Measurements from ENCODE around the gene MSH3. TPM values are rescaled to one million over a fixed set of nuclear protein-coding genes. Genes with fewer than 3 reads are reported as not detected.

MSH3 gene
- polyA plus RNA-seq, 2 of the 4 experiments (the other 2 are of a cell fraction) = 9.3 to 13.1 TPM

DNA sequence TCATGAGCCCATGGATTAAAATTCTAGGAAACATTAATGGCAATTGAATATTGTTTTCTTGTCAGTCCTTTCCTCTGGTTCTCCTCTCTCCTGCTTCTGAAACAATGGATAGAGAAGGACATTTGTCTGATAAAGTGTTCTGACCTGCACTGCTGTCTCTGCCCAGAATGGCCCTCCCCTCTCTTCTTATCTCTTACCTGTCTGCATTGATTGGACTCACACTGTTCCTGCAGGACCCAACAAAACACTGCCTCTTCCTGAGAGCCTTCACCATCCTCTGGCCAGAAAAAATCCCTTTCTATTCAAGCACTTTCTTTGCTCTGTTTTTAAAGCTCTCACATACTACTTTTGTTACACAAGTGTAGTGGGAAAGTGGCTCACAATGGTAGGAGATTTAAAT is 144.2 kb downstream of the MSH3 start (continued):
- TF ChIP-seq HOXB13 (CRISPR knock-in tag; IDR thresholded peaks at IDR 0.05; ENCODE audit: low read depth) (no peak), FOSL2 (IDR thresholded peaks at IDR 0.05) (no peak), FOSL2 (CRISPR knock-in tag; IDR thresholded peaks at IDR 0.05) (no peak), RNF2 (IDR thresholded peaks at IDR 0.05; ENCODE audit: borderline replicate concordance, low read depth) (no peak), POLR2AphosphoS2 (conservative IDR thresholded peaks at IDR 0.05; ENCODE audit: low read length) (no peak), HOXB5 (CRISPR knock-in tag; IDR thresholded peaks at IDR 0.05) (no peak), NFE2L2 (conservative IDR thresholded peaks at IDR 0.05; ENCODE audit: low read length) (no peak), ESRRA (IDR thresholded peaks at IDR 0.05; ENCODE audit: borderline replicate concordance, low read length) (no peak), CBX2 (IDR thresholded peaks at IDR 0.05; ENCODE audit: borderline replicate concordance, low read depth) (no peak)
- TF ChIP-seq, protein P1, sequence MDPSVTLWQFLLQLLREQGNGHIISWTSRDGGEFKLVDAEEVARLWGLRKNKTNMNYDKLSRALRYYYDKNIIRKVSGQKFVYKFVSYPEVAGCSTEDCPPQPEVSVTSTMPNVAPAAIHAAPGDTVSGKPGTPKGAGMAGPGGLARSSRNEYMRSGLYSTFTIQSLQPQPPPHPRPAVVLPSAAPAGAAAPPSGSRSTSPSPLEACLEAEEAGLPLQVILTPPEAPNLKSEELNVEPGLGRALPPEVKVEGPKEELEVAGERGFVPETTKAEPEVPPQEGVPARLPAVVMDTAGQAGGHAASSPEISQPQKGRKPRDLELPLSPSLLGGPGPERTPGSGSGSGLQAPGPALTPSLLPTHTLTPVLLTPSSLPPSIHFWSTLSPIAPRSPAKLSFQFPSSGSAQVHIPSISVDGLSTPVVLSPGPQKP (IDR thresholded peaks at IDR 0.05; ENCODE audit: low read depth, low read length) = no peak

DNA sequence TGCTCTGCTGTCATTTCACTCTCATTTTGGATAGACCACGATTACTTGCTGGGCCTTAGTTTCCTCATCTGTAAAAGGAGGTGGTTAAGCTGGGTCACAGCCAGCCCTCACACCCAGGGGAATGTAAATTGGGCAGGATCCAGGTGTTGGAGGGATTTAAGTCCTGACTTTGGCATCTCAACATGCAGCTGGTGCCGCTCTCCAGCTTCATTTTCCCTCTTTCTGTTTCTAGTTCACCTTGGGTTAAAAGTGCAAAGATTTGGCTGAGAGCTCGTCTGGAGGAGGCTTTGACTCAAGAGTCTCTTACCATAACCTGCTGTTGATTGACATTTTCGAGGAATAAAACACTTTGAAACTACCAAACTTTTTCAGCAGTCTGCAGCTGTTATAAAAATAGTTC is 144.6 kb downstream of the MSH3 start:
- no peaks in the 10 kb centered on the region for H3K4me1 ChIP-seq
- WGBS (ENCODE audit: missing lambda C conversion rate) = 77% methylated on average over 4 of the region's 4 CpGs
- H3K27ac ChIP-seq = no peak overlapping the region
- no peaks in the 10 kb centered on the region for H3K9me3 ChIP-seq
- TF ChIP-seq NPAS2 (CRISPR knock-in tag; IDR thresholded peaks at IDR 0.05; ENCODE audit: borderline replicate concordance) (no peak), POLR2A (IDR thresholded peaks at IDR 0.05; ENCODE audit: low read length) (no peak), FOXS1 (CRISPR knock-in tag; IDR thresholded peaks at IDR 0.05) (no peak), HOXA7 (CRISPR knock-in tag; IDR thresholded peaks at IDR 0.05) (no peak), GATA3 (IDR thresholded peaks at IDR 0.05; ENCODE audit: borderline replicate concordance) (no peak), MAX (IDR thresholded peaks at IDR 0.05) (no peak), ATOH8 (CRISPR knock-in tag; IDR thresholded peaks at IDR 0.05; ENCODE audit: low read depth) (no peak), HDAC2 (IDR thresholded peaks at IDR 0.05) (no peak), CHD4 (IDR thresholded peaks at IDR 0.05; ENCODE audit: borderline replicate concordance) (no peak), HEYL (CRISPR knock-in tag; IDR thresholded peaks at IDR 0.05) (no peak), ZFP36 (IDR thresholded peaks at IDR 0.05; ENCODE audit: borderline replicate concordance, partially characterized antibody) (no peak), NR3C1 (IDR thresholded peaks at IDR 0.05) (no peak), ZNF302 (CRISPR knock-in tag; IDR thresholded peaks at IDR 0.05) (no peak), CEBPB (IDR thresholded peaks at IDR 0.05) (no peak)
- no peak overlapping the region for H3K4me2 ChIP-seq
- POLR2A ChIA-PET = no interaction called here
- H3K4me3 ChIP-seq = no peak overlapping the region
- FAIRE-seq = no peak
- CTCF ChIA-PET = interaction anchor here (2.0 to 2.1 kb wide), 2 partner anchors 11 to 366 kb away, joined by 5 read pairs; no protein-coding TSS in a partner anchor
- ATAC-seq = no peak
- no peak for DNase-seq (ENCODE audit: low read depth in 1 of 2, low spot score in 1 of 2)

- DNase-seq (ENCODE audit: low read depth in 1 of 2, low spot score in 1 of 2) = no peak
- Histone ChIP-seq H3K27ac (no peak overlapping the region), H3K4me2 (no peak overlapping the region), H3K4me1 (no peaks in the 10 kb centered on the region), H3K9me3 (no peaks in the 10 kb centered on the region), H3K4me3 (no peak overlapping the region)
- TF ChIP-seq RFX5 (IDR thresholded peaks at IDR 0.05) (no peak), TFCP2L1 (CRISPR knock-in tag; IDR thresholded peaks at IDR 0.05) (no peak), BHLHE40 (IDR thresholded peaks at IDR 0.05; ENCODE audit: low read depth, low read length) (no peak), PHF8 (IDR thresholded peaks at IDR 0.05; ENCODE audit: borderline replicate concordance, low read depth) (no peak), NR3C1 (IDR thresholded peaks at IDR 0.05) (no peak), ZNF302 (CRISPR knock-in tag; IDR thresholded peaks at IDR 0.05) (no peak), RCOR1 (IDR thresholded peaks at IDR 0.05; ENCODE audit: low read depth, low read length) (no peak), CEBPB (IDR thresholded peaks at IDR 0.05) (no peak), EHF (CRISPR knock-in tag; IDR thresholded peaks at IDR 0.05) (no peak), EHMT2 (IDR thresholded peaks at IDR 0.05; ENCODE audit: low read depth) (no peak), CBX2 (IDR thresholded peaks at IDR 0.05; ENCODE audit: borderline replicate concordance, low read depth) (no peak), KDM1A (IDR thresholded peaks at IDR 0.05; ENCODE audit: low read depth) (no peak)
- 85% methylated on average over 2 of the region's 2 CpGs for WGBS (ENCODE audit: missing lambda C conversion rate)
- CTCF ChIA-PET = interaction anchor here (0.5 to 2.1 kb wide), 3 partner anchors 12 to 389 kb away, joined by 3 to 5 read pairs (median 5); no protein-coding TSS in a partner anchor
- POLR2A ChIA-PET = interaction anchor here (0.6 kb wide), 1 partner anchor 413 kb away, joined by 3 read pairs; no protein-coding TSS in a partner anchor
- no peak for FAIRE-seq
- ATAC-seq = no peak
These were observed 145.1 kb downstream of the MSH3 start for GRCh38 chr5:80799573-80799972.
